ENCODE measurements around the gene RAB3A. TPM values are rescaled to one million over a fixed set of nuclear protein-coding genes. Genes with fewer than 3 reads are reported as not detected.

Gene RAB3A
- total and polyA plus RNA-seq, 2 donors from 2014 or later = 5.2 to 10.5 TPM

DNA sequence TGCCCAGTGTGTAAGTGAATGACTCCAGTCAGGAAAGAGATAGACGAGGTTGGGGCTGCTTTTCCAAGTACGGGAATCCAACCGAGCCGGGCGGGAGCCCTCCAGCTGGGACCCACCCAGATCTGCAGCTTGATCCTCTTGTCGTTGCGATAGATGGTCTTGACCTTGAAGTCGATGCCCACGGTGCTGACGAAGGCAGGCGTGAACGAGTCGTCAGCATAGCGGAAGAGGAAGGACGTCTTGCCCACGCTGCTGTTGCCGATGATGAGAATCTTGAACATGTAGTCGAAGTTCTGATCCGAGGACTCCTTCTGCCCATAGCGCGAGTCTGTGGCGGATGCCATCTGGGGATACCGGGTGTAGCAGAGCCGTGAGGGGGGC lies 1.5 kb downstream of the RAB3A start:
- Histone ChIP-seq H3K27ac (ENCODE audit: low read depth in 2 of 2, low read length in 2 of 2) (no peak overlapping the region), H3K9ac (ENCODE audit: low read length in 3 of 3) (no peak overlapping the region), H3K9me3 (ENCODE audit: control insufficient read depth in 2 of 3, insufficient read depth in 1 of 3, low read length in 3 of 3) (no peaks in the 10 kb centered on the region), H3K4me3 (ENCODE audit: low read length in 3 of 3) (peak overlapping the region in 1 of 3 donors; percentile 81), H3K27me3 (ENCODE audit: control insufficient read depth, insufficient read depth, low read length) (no peaks in the 10 kb centered on the region), H3K36me3 (ENCODE audit: control insufficient read depth in 2 of 3, insufficient read depth in 3 of 3, low read length in 3 of 3) (peaks cover 0 to 22% (median 8%) of the 10 kb centered on the region in 3 donors), H3K4me1 (ENCODE audit: control insufficient read depth in 2 of 3, insufficient read depth in 2 of 3, low read depth in 1 of 3, low read length in 3 of 3) (peaks cover 0 to 16% (median 3%) of the 10 kb centered on the region in 3 donors)
- intact Hi-C loops (cut with DNase I) = no loop called here
- FAIRE-seq (no peak), DNase-seq (peak in 1 of 5 donors; percentile 66)
- TF ChIP-seq CTCF (IDR thresholded peaks at IDR 0.05; ENCODE audit: borderline replicate concordance, extremely low read depth, insufficient read depth) = no peak

DNA sequence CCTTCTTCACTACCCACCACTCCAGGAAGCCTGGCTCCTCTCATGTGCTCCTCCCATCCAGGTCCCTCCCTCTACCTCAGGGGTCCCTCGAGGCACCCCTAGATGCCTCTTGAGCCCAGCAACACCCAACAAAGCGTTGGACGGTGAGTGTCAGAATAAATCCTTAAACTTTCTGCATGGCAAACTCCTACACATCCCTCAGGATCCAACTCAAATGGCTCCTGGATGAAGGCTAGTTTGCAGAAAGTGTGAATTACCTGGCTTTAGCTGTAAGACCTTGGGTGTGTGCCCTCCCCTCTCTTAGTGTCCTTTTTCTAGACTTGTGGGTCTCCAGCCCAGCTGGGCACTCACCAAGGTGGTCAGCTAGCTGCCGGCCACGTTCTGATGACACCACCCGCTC lies 5.5 kb downstream of the RAB3A start:
- Histone ChIP-seq H3K27ac (ENCODE audit: low read depth in 2 of 2, low read length in 2 of 2) (no peak overlapping the region), H3K36me3 (ENCODE audit: control insufficient read depth in 2 of 3, insufficient read depth in 3 of 3, low read length in 3 of 3) (peaks cover 0 to 28% (median 9%) of the 10 kb centered on the region in 3 donors), H3K27me3 (ENCODE audit: control insufficient read depth, insufficient read depth, low read length) (no peaks in the 10 kb centered on the region), H3K4me3 (ENCODE audit: low read length in 3 of 3) (no peak overlapping the region), H3K9ac (ENCODE audit: low read length in 3 of 3) (no peak overlapping the region), H3K4me1 (ENCODE audit: control insufficient read depth in 2 of 3, insufficient read depth in 2 of 3, low read depth in 1 of 3, low read length in 3 of 3) (peaks cover 0 to 22% (median 9%) of the 10 kb centered on the region in 3 donors), H3K9me3 (ENCODE audit: control insufficient read depth in 2 of 3, insufficient read depth in 1 of 3, low read length in 3 of 3) (no peaks in the 10 kb centered on the region)
- no peak for TF ChIP-seq CTCF (IDR thresholded peaks at IDR 0.05; ENCODE audit: borderline replicate concordance, extremely low read depth, insufficient read depth)
- intact Hi-C loops (cut with DNase I) = loop anchor here (10.0 kb wide), 1 partner anchor 56 kb away; a partner anchor contains a TSS
- FAIRE-seq (no peak), DNase-seq (no peak)

GRCh38 chr19:18197941-18198340 lies 5.9 kb downstream of the RAB3A start:
- FAIRE-seq = no peak
- no peak for DNase-seq
- peaks cover 0 to 28% (median 9%) of the 10 kb centered on the region in 3 donors for H3K36me3 ChIP-seq (ENCODE audit: control insufficient read depth in 2 of 3, insufficient read depth in 3 of 3, low read length in 3 of 3)
- TF ChIP-seq CTCF (IDR thresholded peaks at IDR 0.05; ENCODE audit: borderline replicate concordance, extremely low read depth, insufficient read depth) = no peak
- H3K4me1 ChIP-seq (ENCODE audit: control insufficient read depth in 2 of 3, insufficient read depth in 2 of 3, low read depth in 1 of 3, low read length in 3 of 3) = peaks cover 0 to 18% (median 9%) of the 10 kb centered on the region in 3 donors
- no peak overlapping the region for H3K27ac ChIP-seq (ENCODE audit: low read depth in 2 of 2, low read length in 2 of 2)
- no peak overlapping the region for H3K9ac ChIP-seq (ENCODE audit: low read length in 3 of 3)
- H3K9me3 ChIP-seq (ENCODE audit: control insufficient read depth in 2 of 3, insufficient read depth in 1 of 3, low read length in 3 of 3) = no peaks in the 10 kb centered on the region
- intact Hi-C loops (cut with DNase I) = loop anchor here (10.0 kb wide), 1 partner anchor 57 kb away; a partner anchor contains a TSS
- H3K4me3 ChIP-seq (ENCODE audit: low read length in 3 of 3) = no peak overlapping the region
- no peaks in the 10 kb centered on the region for H3K27me3 ChIP-seq (ENCODE audit: control insufficient read depth, insufficient read depth, low read length)

- Histone ChIP-seq H3K4me1 (ENCODE audit: control insufficient read depth in 2 of 3, insufficient read depth in 2 of 3, low read depth in 1 of 3, low read length in 3 of 3) (peaks cover 0 to 13% (median 9%) of the 10 kb centered on the region in 3 donors), H3K9ac (ENCODE audit: low read length in 3 of 3) (no peak overlapping the region), H3K36me3 (ENCODE audit: control insufficient read depth in 2 of 3, insufficient read depth in 3 of 3, low read length in 3 of 3) (peaks cover 0 to 28% (median 9%) of the 10 kb centered on the region in 3 donors), H3K9me3 (ENCODE audit: control insufficient read depth in 2 of 3, insufficient read depth in 1 of 3, low read length in 3 of 3) (no peaks in the 10 kb centered on the region), H3K27ac (ENCODE audit: low read depth in 2 of 2, low read length in 2 of 2) (no peak overlapping the region), H3K4me3 (ENCODE audit: low read length in 3 of 3) (no peak overlapping the region), H3K27me3 (ENCODE audit: control insufficient read depth, insufficient read depth, low read length) (no peaks in the 10 kb centered on the region)
- no peak for TF ChIP-seq CTCF (IDR thresholded peaks at IDR 0.05; ENCODE audit: borderline replicate concordance, extremely low read depth, insufficient read depth)
- no peak for DNase-seq
- FAIRE-seq = no peak
- intact Hi-C loops (cut with DNase I) = loop anchor here (10.0 kb wide), 1 partner anchor 57 kb away; a partner anchor contains a TSS
Measured at GRCh38 chr19:18197306-18197705, 6.5 kb downstream of the RAB3A start.
